Caco-2 (cell line): ENCODE measurements around the gene BUD23. TPM values are rescaled to one million over a fixed set of nuclear protein-coding genes. Genes with fewer than 3 reads are reported as not detected.
"Not testable (repeated sequence)": the region's sequence is repeated elsewhere in the genome, so short reads cannot be mapped to it uniquely, and the experiment has no call there.

Experiments
- BruUV-seq: library from RNA; stranded (reverse); fragments of 400-500 nt; replicated peaks from 2 replicates; lab custom pipeline; 2021; lab: Mats Ljungman, UMichigan
- CTCF ChIA-PET: fragments of 300-600 bp; sonication (Branson Sonifier 250); formaldehyde crosslinking; loops from one replicate; lab custom pipeline; 2022; ENCODE audit warnings: antibody characterized with exemption; lab: Charles Lee
- POLR2A ChIA-PET: fragments of 300-600 bp; sonication (Branson Sonifier 250); formaldehyde crosslinking; loops from one replicate; lab custom pipeline; 2022; ENCODE audit warnings: antibody characterized with exemption; lab: Charles Lee
- DNase-seq, 2 experiments: peaks; one replicate each; pipeline versions ENCODE4 v3.0.0 to v3.0.0-alpha.2; 2020 to 2022
- H3K27me3 ChIP-seq: replicated peaks from 2 replicates; pipeline ENCODE4 v1.6.0; 2011; ENCODE audit warnings: low read length; ENCODE audit not compliant: control insufficient read depth, insufficient read depth
- H3K36me3 ChIP-seq: 2 replicates; pipeline ENCODE4 v1.5.1; 2011; ENCODE audit warnings: low read length; ENCODE audit not compliant: control insufficient read depth, insufficient read depth
- H3K4me1 ChIP-seq: fragments of 250-450 bp; sonication (Bioruptor Pico); 2 replicates; pipeline ENCODE4 v1.5.1; 2020; ENCODE audit warnings: mild to moderate bottlenecking
- H3K4me3 ChIP-seq: 2 replicates; pipeline ENCODE4 v1.5.1; 2011; ENCODE audit warnings: low read depth, mild to moderate bottlenecking, control low read depth, low read length
- H3K9me3 ChIP-seq: fragments of 250-450 bp; sonication (Bioruptor Pico); 2 replicates; pipeline ENCODE4 v1.5.1; 2020; ENCODE audit warnings: mild to moderate bottlenecking, moderate library complexity
- H3K27ac Mint-ChIP-seq: one replicate; pipeline ENCODE4 v1.8.0; 2022; ENCODE audit warnings: mixed read lengths; ENCODE audit not compliant: unreplicated experiment
- H3K27me3 Mint-ChIP-seq: one replicate; pipeline ENCODE4 v1.8.0; 2022; ENCODE audit warnings: mixed read lengths; ENCODE audit not compliant: insufficient read depth, unreplicated experiment
- H3K36me3 Mint-ChIP-seq: one replicate; pipeline ENCODE4 v1.8.0; 2022; ENCODE audit warnings: mild to moderate bottlenecking, mixed read lengths; ENCODE audit not compliant: insufficient read depth, unreplicated experiment
- H3K4me1 Mint-ChIP-seq: one replicate; pipeline ENCODE4 v1.8.0; 2022; ENCODE audit warnings: low read depth, mixed read lengths; ENCODE audit not compliant: unreplicated experiment
- H3K4me3 Mint-ChIP-seq: one replicate; pipeline ENCODE4 v1.8.0; 2022; ENCODE audit warnings: mild to moderate bottlenecking, moderate library complexity, mixed read lengths; ENCODE audit not compliant: unreplicated experiment
- H3K9me3 Mint-ChIP-seq: one replicate; pipeline ENCODE4 v1.8.0; 2022; ENCODE audit warnings: mixed read lengths; ENCODE audit not compliant: unreplicated experiment
- CTCF ChIP-seq, 2 experiments: fragments of 200-600 bp in 1 of 2; IDR thresholded peaks; 1 replicate in 1 of 2; 2 replicates in 1 of 2; pipeline versions ENCODE4 v1.5.1 to v1.8.0; 2011 to 2022; ENCODE audit warnings: antibody characterized with exemption in 1 of 2, control low read depth in 1 of 2, inconsistent platforms in 1 of 2, low read depth in 1 of 2, low read length in 1 of 2, mild to moderate bottlenecking in 1 of 2, moderate library complexity in 1 of 2; ENCODE audit not compliant: insufficient read depth in 1 of 2, severe bottlenecking in 1 of 2, unreplicated experiment in 1 of 2
- intact Hi-C: fragments of 100-400 bp; cut with micrococcal nuclease; formaldehyde crosslinking; loops from one replicate; pipeline ENCODE4 v1.10.0; 2022; ENCODE audit not compliant: unreplicated experiment
- total RNA-seq: library from RNA; stranded (reverse); gene quantifications from 2 replicates; pipeline ENCODE4 v1.2.3, GENCODE V29; 2022

Gene BUD23
- total RNA-seq, 1 experiment from 2014 or later = 144 TPM

DNA sequence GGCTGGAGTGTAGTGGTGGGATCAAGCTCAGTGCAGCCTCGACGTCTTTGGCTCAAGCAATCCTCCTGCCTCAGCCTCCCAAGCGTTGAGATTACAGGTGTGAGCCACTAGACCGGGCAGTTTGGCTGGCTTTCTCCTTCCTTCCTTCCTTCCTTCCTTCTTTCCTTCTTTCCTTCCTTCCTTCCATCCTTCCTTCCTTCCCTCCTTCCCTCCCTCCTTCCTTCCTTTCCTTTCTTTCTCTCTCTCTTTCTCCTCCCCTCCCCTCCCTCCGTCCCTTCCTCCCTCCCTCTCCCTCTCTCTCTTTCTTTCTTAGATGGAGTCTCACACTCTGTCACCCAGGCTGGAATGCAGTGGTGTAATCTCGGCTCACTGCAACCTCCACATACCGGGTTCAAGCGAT lies 23.4 kb upstream of the BUD23 start:
- Histone ChIP-seq H3K9me3 (no peaks in the 10 kb centered on the region; the same call in 1 of the 2 replicates), H3K4me3 (no peak overlapping the region), H3K27me3 (no peaks in the 10 kb centered on the region), H3K36me3 (no peaks in the 10 kb centered on the region), H3K4me1 (peaks cover 6% of the 10 kb centered on the region)
- POLR2A ChIA-PET = no interaction called here
- Mint-ChIP-seq H3K4me1 (no peaks in the 10 kb centered on the region), H3K27ac (no peak overlapping the region), H3K36me3 (no peaks in the 10 kb centered on the region), H3K4me3 (no peak overlapping the region), H3K27me3 (peaks cover 8% of the 10 kb centered on the region), H3K9me3 (peaks cover 18% of the 10 kb centered on the region)
- DNase-seq = no peak
- BruUV-seq = no TSS peak
- intact Hi-C loops = no loop called here
- no peak for TF ChIP-seq CTCF (IDR thresholded peaks at IDR 0.05; ENCODE audit: insufficient read depth in 1 of 2, low read depth in 1 of 2, low read length in 1 of 2, severe bottlenecking in 1 of 2, unreplicated experiment in 1 of 2)
- CTCF ChIA-PET = no interaction called here

- CTCF ChIA-PET, POLR2A ChIA-PET: not testable (repeated sequence)
- H3K9me3 Mint-ChIP-seq = peaks cover 11% of the 10 kb centered on the region
Observed at GRCh38 chr7:73660594-73660993, 22.8 kb upstream of the BUD23 start.

GRCh38 chr7:73663033-73663432 lies 20.4 kb upstream of the BUD23 start:
- H3K27ac Mint-ChIP-seq = no peak overlapping the region
- POLR2A ChIA-PET = no interaction called here

More at GRCh38 chr7:73660594-73660993, 22.8 kb upstream of the BUD23 start:
- BruUV-seq, H3K36me3 ChIP-seq, H3K36me3 Mint-ChIP-seq, H3K27ac Mint-ChIP-seq, DNase-seq, H3K4me3 Mint-ChIP-seq, H3K4me1 Mint-ChIP-seq, H3K4me3 ChIP-seq, H3K27me3 Mint-ChIP-seq, intact Hi-C loops, H3K27me3 ChIP-seq, H3K9me3 ChIP-seq: not testable (repeated sequence)
- H3K4me1 ChIP-seq = peaks cover 11% of the 10 kb centered on the region

More at GRCh38 chr7:73663033-73663432, 20.4 kb upstream of the BUD23 start:
- Mint-ChIP-seq H3K36me3 (peaks cover 6% of the 10 kb centered on the region), H3K27me3 (peaks cover 8% of the 10 kb centered on the region), H3K9me3 (peaks cover 10% of the 10 kb centered on the region), H3K4me1 (no peaks in the 10 kb centered on the region), H3K4me3 (no peak overlapping the region)
- Histone ChIP-seq H3K27me3 (no peaks in the 10 kb centered on the region), H3K36me3 (no peaks in the 10 kb centered on the region), H3K9me3 (no peaks in the 10 kb centered on the region; the same call in 1 of the 2 replicates), H3K4me3 (no peak overlapping the region), H3K4me1 (peaks cover 11% of the 10 kb centered on the region)
- BruUV-seq = no TSS peak
- CTCF ChIA-PET = interaction anchor here (0.7 kb wide), 1 partner anchor 62 kb away, joined by 7 read pairs; no protein-coding TSS in a partner anchor
- TF ChIP-seq CTCF (IDR thresholded peaks at IDR 0.05; ENCODE audit: insufficient read depth in 1 of 2, low read depth in 1 of 2, low read length in 1 of 2, severe bottlenecking in 1 of 2, unreplicated experiment in 1 of 2) = no peak
- no peak for DNase-seq
- intact Hi-C loops = no loop called here
